ENCODE measurements around the gene SMPDL3A.

The SMPDL3A gene

DNA sequence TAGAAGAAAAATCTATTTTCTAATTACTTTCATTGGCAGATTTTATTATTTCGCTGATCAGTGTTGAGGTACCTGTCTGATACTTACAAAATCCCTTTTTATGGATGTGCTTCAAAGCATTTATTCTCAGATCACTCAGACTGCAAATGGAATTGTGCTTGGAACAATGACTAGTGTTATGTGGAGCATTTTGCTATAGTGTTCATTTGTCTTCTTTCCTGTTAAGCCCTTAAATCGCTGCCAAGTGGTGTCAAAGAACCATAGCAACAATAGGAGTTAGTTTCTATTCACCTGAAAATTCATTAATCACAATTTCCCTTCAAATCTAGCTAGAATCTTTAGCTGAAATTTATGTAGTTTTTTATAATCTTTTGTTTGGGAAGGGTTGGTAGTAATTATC is 29.8 kb downstream of the SMPDL3A start:
- no peak overlapping the region for H3K4me3 ChIP-seq (ENCODE audit: low read depth, low read length)
- TF ChIP-seq, protein P1, sequence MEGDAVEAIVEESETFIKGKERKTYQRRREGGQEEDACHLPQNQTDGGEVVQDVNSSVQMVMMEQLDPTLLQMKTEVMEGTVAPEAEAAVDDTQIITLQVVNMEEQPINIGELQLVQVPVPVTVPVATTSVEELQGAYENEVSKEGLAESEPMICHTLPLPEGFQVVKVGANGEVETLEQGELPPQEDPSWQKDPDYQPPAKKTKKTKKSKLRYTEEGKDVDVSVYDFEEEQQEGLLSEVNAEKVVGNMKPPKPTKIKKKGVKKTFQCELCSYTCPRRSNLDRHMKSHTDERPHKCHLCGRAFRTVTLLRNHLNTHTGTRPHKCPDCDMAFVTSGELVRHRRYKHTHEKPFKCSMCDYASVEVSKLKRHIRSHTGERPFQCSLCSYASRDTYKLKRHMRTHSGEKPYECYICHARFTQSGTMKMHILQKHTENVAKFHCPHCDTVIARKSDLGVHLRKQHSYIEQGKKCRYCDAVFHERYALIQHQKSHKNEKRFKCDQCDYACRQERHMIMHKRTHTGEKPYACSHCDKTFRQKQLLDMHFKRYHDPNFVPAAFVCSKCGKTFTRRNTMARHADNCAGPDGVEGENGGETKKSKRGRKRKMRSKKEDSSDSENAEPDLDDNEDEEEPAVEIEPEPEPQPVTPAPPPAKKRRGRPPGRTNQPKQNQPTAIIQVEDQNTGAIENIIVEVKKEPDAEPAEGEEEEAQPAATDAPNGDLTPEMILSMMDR (IDR thresholded peaks at IDR 0.05; ENCODE audit: low read depth, low read length): no peak

DNA sequence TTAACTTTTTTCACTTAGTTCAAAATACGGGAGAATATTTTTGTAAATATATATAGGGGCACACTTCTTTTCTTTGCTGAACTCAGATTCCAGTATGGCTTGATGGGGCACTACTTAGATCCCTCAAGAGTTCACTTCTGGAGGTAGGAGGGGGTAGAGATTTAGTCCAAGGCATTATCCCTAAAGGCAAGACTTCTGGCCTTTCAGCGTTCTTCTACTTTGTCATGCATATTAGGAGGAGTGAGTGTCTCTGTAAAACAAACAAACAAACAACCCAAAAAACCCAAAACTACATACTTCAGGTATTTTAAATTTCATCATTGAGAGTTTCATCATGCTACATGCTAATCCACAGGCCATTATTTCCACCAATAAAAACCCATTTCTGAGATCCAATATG is 32.0 kb downstream of the SMPDL3A start:
- TF ChIP-seq, protein P1 (IDR thresholded peaks at IDR 0.05; ENCODE audit: low read depth, low read length): no peak

DNA sequence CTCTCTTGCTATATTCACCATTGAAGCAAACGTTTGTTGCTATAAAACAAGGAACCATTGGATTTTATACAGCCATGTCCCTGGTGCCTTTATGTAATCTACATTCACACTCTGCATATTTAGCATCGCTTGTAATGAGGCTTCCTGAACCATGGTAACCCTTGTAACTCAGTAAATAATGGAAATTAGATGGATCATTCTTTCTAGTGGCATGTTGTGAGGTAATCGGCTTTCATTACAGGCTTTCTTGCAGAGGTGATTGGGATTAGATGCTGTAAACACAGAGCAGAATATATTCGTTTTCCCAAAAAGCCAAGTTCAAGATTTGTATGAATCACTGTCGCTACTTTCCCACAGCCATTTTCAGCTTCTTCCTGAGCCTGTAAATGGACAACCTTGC is 36.1 kb downstream of the SMPDL3A start:
- TF ChIP-seq, protein P1 (IDR thresholded peaks at IDR 0.05; ENCODE audit: low read depth, low read length): no peak
- no peak overlapping the region for H3K4me3 ChIP-seq (ENCODE audit: low read depth, low read length)

More for the DNA sequence above, 32.0 kb downstream of the SMPDL3A start:
- H3K4me3 ChIP-seq (ENCODE audit: low read depth, low read length): no peak overlapping the region

DNA sequence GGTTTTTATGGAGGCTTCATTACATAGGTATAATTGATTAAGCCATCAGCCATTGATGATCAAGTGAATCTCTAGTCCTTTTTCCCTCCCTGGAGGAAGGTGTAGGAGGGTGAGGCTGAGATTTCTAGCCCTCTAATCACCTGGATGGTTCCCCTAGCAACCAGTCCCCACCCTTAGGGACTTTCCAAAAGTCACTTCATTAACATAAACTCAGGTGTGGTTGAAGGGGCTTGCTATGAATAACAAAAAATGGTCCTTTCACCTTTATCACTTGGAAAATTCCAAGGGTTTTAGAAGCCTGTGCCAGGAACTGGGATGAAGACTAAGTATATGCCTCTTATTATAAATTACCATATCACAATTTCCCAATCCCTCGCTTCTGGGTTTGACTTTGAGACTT is 40.4 kb downstream of the SMPDL3A start:
- TF ChIP-seq, protein P1 (IDR thresholded peaks at IDR 0.05; ENCODE audit: low read depth, low read length): no peak
- H3K4me3 ChIP-seq (ENCODE audit: low read depth, low read length): no peak overlapping the region

DNA sequence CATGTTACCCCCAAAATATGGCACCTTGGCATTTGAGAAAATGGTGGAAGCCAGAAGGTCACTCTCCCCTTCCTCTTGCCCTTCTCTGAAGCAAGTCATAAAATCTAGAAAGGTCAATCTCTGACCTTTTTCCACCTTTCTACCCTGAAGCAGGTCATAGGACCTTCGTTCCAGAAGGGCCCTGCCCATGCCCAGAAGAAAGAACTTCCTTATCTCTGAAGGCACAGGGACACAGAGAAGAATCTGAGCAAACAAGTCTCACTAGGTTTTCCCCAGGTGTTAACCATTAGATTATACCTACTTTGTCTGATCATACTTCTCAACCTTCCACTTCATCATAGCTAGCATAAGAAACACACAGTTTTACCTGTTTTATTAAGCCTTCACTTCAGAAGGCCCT is 42.5 kb downstream of the SMPDL3A start:
- no peak overlapping the region for H3K4me3 ChIP-seq (ENCODE audit: low read depth, low read length)
- TF ChIP-seq, protein P1 (IDR thresholded peaks at IDR 0.05; ENCODE audit: low read depth, low read length): no peak

DNA sequence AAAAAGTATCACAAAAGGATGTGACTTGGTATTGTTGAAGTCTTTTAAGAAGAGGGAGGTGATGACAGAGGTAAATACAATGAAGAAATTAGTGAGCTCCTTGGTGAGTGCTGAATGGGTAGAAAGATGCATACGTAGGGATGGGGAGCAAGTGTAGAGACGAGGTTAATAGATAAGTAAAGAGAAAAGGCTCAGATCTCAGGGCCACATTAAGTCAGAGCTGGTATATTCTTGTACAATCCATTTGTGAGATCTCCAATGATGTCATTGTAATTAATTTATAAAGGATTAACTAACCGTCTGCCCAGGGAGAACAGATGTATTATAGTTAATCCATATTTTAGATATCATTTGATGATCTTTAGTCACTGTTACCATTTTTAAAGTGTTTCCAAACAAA is 43.4 kb downstream of the SMPDL3A start:
- H3K4me3 ChIP-seq (ENCODE audit: low read depth, low read length): no peak overlapping the region
- TF ChIP-seq, protein P1 (IDR thresholded peaks at IDR 0.05; ENCODE audit: low read depth, low read length): no peak

DNA sequence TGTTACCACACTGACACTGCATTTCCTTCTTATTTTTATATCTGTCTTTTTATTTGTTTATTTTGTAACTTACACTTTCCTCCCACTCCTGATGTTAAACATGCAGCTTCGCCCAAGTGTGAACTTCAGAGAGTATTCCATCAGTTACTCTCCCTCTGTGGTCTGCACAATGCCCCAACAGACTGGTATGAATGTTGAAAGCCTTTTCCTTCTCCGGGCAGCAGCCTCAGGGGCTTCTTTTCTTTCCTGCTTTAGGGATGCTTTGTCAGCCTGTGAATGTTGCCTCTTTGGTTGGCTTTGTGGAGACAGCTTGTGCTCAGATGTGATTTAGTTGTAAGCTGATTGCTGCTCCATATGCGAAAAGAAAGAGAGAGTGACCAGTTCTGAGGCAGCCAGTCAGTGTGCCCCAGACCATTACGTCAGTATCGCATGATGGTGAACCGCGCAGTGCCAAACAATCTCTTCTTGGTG is 44.0 kb downstream of the SMPDL3A start:
- H3K4me3 ChIP-seq (ENCODE audit: low read depth, low read length): no peak overlapping the region
- TF ChIP-seq, protein P1 (IDR thresholded peaks at IDR 0.05; ENCODE audit: low read depth, low read length): no peak

Measured in WI38 (cell line).